Frontal cortex (tissue), 4 donors: ENCODE data around the gene ARID1B. TPM values are rescaled to one million over a fixed set of nuclear protein-coding genes. Genes with fewer than 3 reads are reported as not detected.
A peak's percentile ranks its signal among the peaks of the same experiment; 100 is the strongest.
"Not testable (repeated sequence)": the region's sequence is repeated elsewhere in the genome, so short reads cannot be mapped to it uniquely, and the experiment has no call there.

Experiments used
- DNase-seq, 2 donors: peaks; one replicate each; pipeline ENCODE4 v3.0.0; 2012; ENCODE audit warnings: low spot score in 2 of 2
- FAIRE-seq: peaks from 2 replicates; lab custom pipeline; 2012; peaks lifted over from hg19 to GRCh38; lab: Jason Lieb, UNC
- total RNA-seq: library from RNA; depleted of rRNA; stranded (reverse); fragments of >200 nt; gene quantifications from one replicate; pipeline ENCODE4 v1.2.3, GENCODE V29; 2014
- donor health status: control.
- donor health status: control.
- donor health status: control.

ARID1B gene
- total RNA-seq, 1 donor from 2014 or later: 59.9 TPM

- DNase-seq (no peak), FAIRE-seq (no peak)
Measured at GRCh38 chr6:157123234-157123633, 346.1 kb downstream of the ARID1B start.

- DNase-seq (no peak), FAIRE-seq (no peak)
Measured at GRCh38 chr6:157124485-157125254, 347.5 kb downstream of the ARID1B start.

GRCh38 chr6:157125531-157125930, 348.4 kb downstream of the ARID1B start:
- FAIRE-seq (no peak), DNase-seq (no peak)

- FAIRE-seq (no peak), DNase-seq (no peak)
Measured at GRCh38 chr6:157126183-157127098, 349.3 kb downstream of the ARID1B start.

GRCh38 chr6:157128235-157128775, 351.1 kb downstream of the ARID1B start:
- no peak for FAIRE-seq
- DNase-seq: no peak

- FAIRE-seq: no peak
- DNase-seq: no peak
Measured at GRCh38 chr6:157131250-157131649, 354.1 kb downstream of the ARID1B start.

- FAIRE-seq (no peak), DNase-seq (no peak)
Measured at GRCh38 chr6:157133856-157134255, 356.7 kb downstream of the ARID1B start.

- no peak for FAIRE-seq
- no peak for DNase-seq
Measured at GRCh38 chr6:157134402-157135047, 357.3 kb downstream of the ARID1B start.

- FAIRE-seq (no peak), DNase-seq (no peak)
Measured at GRCh38 chr6:157135691-157136090, 358.5 kb downstream of the ARID1B start.

GRCh38 chr6:157137501-157137900, 360.3 kb downstream of the ARID1B start:
- FAIRE-seq: no peak
- no peak for DNase-seq

- no peak for FAIRE-seq
- DNase-seq: no peak
Measured at GRCh38 chr6:157139054-157139708, 362.0 kb downstream of the ARID1B start.

- DNase-seq (no peak), FAIRE-seq (no peak)
Measured at GRCh38 chr6:157143171-157143889, 366.2 kb downstream of the ARID1B start.

GRCh38 chr6:157143890-157144798, 367.0 kb downstream of the ARID1B start:
- no peak for FAIRE-seq
- DNase-seq: no peak

- DNase-seq (no peak), FAIRE-seq (no peak)
Measured at GRCh38 chr6:157144859-157145568, 367.8 kb downstream of the ARID1B start.

GRCh38 chr6:157145656-157146285, 368.6 kb downstream of the ARID1B start:
- peak in 1 of 2 donors; percentile 56 for DNase-seq
- FAIRE-seq: no peak

- FAIRE-seq, DNase-seq: not testable (repeated sequence)
Measured at GRCh38 chr6:157147054-157148026, 370.2 kb downstream of the ARID1B start.
